ENCODE data around the gene UQCRC1.

UQCRC1 gene

GRCh38 chr3:48636149-48636655 is 26.8 kb upstream of the UQCRC1 start:
- peak overlapping the region in 1 of 2 experiments; percentile 53 for H3K14ac ChIP-seq (ENCODE audit: low read length in 2 of 2)
- H3K79me1 ChIP-seq (replicated peaks; ENCODE audit: low read length, poor library complexity, severe bottlenecking), result peaks cover 37% of the 10 kb centered on the region

DNA sequence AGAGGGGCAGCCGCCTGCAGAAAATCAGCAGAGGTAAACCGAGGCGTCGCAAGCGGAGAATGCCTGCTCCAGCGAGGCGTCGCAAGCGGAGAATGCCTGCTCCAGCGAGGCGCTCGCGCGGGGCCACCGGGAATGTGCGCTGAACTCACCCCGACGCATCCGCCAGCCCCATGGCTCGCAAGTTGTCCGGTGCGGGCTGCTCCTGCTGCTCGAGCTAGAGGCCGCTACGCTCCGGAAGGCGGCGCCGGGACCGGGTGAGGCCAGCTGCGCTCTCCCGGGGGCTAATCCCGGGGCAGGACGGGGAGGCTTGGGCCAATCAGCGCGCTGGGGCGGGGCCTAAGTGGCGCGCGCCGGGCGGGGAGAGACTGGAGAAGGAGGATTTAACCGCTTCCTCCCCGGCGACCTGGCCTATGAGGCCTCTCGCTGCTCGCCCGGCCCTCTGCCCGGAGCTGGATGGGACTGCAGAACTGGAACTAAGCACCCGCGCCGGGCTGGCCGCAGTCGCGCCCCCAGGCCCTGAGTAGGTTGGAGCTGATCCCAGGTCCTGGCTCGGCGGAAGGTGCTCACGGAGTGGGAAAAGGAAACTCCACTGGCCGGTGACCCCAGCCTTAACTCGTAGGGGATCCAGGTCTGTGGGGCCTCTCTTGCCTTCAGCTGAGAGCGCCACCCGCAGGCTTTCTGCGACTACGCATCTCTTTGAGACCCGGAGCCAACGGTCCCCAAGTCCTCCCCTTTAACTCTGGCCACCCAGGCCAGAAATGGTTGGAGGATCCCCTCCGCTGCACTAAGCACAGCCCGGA is 26.0 kb upstream of the UQCRC1 start, which contains the start of gene SLC26A6:
Gene SLC26A6 (minus strand): TSS at position 240 of the 800 bp plus-strand sequence. CDS start 68 bp downstream, at position 172.
- Histone ChIP-seq H3K18ac (ENCODE audit: low read depth in 1 of 2, low read length in 2 of 2) (peak within 1 kb of the TSS; percentile 91 to 97), H3K36me3 (ENCODE audit: control insufficient read depth in 1 of 2, insufficient read depth in 2 of 2, low read depth in 1 of 2, low read length in 2 of 2) (peaks cover 31 to 48% of the 10 kb centered on the region in 2 experiments), H2BK120ac (ENCODE audit: low read depth, low read length) (peak within 1 kb of the TSS; percentile 7), H2BK12ac (ENCODE audit: low read length in 2 of 2) (peak within 1 kb of the TSS in 1 of 2 experiments; percentile 86), H3K23ac (ENCODE audit: low read length in 2 of 2) (peak within 1 kb of the TSS in 1 of 2 experiments; percentile 95), H3K27me3 (ENCODE audit: control insufficient read depth in 1 of 2, insufficient read depth in 1 of 2, low read length in 2 of 2) (peaks cover 0 to 3% of the 10 kb centered on the region in 2 experiments), H3K9ac (ENCODE audit: low read length) (peak within 1 kb of the TSS; percentile 92), H4K91ac (ENCODE audit: low read length) (peak within 1 kb of the TSS; percentile 78), H3K4me1 (ENCODE audit: control insufficient read depth, insufficient read depth, low read depth, low read length) (peaks cover 24% of the 10 kb centered on the region), H2AK5ac (ENCODE audit: low read length, severe bottlenecking) (peak within 1 kb of the TSS; percentile 24), H3K9me3 (ENCODE audit: control insufficient read depth, low read length) (no peaks in the 10 kb centered on the region), H3K14ac (ENCODE audit: low read length in 2 of 2) (peak within 1 kb of the TSS in 1 of 2 experiments; percentile 99), H3K27ac (ENCODE audit: low read length, poor library complexity, severe bottlenecking) (peak within 1 kb of the TSS; percentile 73), H3K4me3 (ENCODE audit: insufficient read depth in 1 of 2, low read depth in 1 of 2, low read length in 2 of 2) (peak within 1 kb of the TSS; percentile 87 to 93), H3K4ac (ENCODE audit: low read depth in 1 of 2, low read length in 2 of 2) (peak within 1 kb of the TSS; percentile 51 to 90), H3K4me2 (ENCODE audit: low read length, poor library complexity, severe bottlenecking) (peak within 1 kb of the TSS; percentile 90), H2BK15ac (ENCODE audit: low read depth, poor library complexity, severe bottlenecking) (peak within 1 kb of the TSS; percentile 74), H2AFZ (ENCODE audit: low read depth, low read length) (peak within 1 kb of the TSS; percentile 72), H3K79me1 (replicated peaks; ENCODE audit: low read length, poor library complexity, severe bottlenecking) (peaks cover 41% of the 10 kb centered on the region), H2BK5ac (ENCODE audit: low read depth, low read length, poor library complexity, severe bottlenecking) (peak within 1 kb of the TSS; percentile 58), H4K8ac (ENCODE audit: low read length) (peak within 1 kb of the TSS; percentile 76)
- peak; percentile 98 for DNase-seq
- under 1% methylated on average over 57 of the region's 68 CpGs for WGBS

More at GRCh38 chr3:48636149-48636655, 26.8 kb upstream of the UQCRC1 start:
- H3K18ac ChIP-seq (ENCODE audit: low read depth in 1 of 2, low read length in 2 of 2), result peak overlapping the region; percentile 70 to 92
- no peak overlapping the region for H2AK5ac ChIP-seq (ENCODE audit: low read length, severe bottlenecking)
- H3K9ac ChIP-seq (ENCODE audit: low read length), result peak overlapping the region; percentile 92
- 14% methylated on average over 6 of the region's 10 CpGs for WGBS
- H3K4me1 ChIP-seq (ENCODE audit: control insufficient read depth, insufficient read depth, low read depth, low read length), result peaks cover 24% of the 10 kb centered on the region
- H3K4ac ChIP-seq (ENCODE audit: low read depth in 1 of 2, low read length in 2 of 2), result peak overlapping the region; percentile 28 to 86
- DNase-seq, result peak; percentile 29
- no peaks in the 10 kb centered on the region for H3K9me3 ChIP-seq (ENCODE audit: control insufficient read depth, low read length)
- peaks cover 24 to 44% of the 10 kb centered on the region in 2 experiments for H3K36me3 ChIP-seq (ENCODE audit: control insufficient read depth in 1 of 2, insufficient read depth in 2 of 2, low read depth in 1 of 2, low read length in 2 of 2)
- H4K91ac ChIP-seq (ENCODE audit: low read length), result peak overlapping the region; percentile 56
- H2BK12ac ChIP-seq (ENCODE audit: low read length in 2 of 2), result peak overlapping the region; percentile 23 to 40
- peak overlapping the region in 1 of 2 experiments; percentile 81 for H3K23ac ChIP-seq (ENCODE audit: low read length in 2 of 2)
- peaks cover 0 to 5% of the 10 kb centered on the region in 2 experiments for H3K27me3 ChIP-seq (ENCODE audit: control insufficient read depth in 1 of 2, insufficient read depth in 1 of 2, low read length in 2 of 2)
- peak overlapping the region; percentile 67 to 93 for H3K4me3 ChIP-seq (ENCODE audit: insufficient read depth in 1 of 2, low read depth in 1 of 2, low read length in 2 of 2)
- H4K8ac ChIP-seq (ENCODE audit: low read length), result peak overlapping the region; percentile 76
- H3K4me2 ChIP-seq (ENCODE audit: low read length, poor library complexity, severe bottlenecking), result peak overlapping the region; percentile 90
- no peak overlapping the region for H2BK120ac ChIP-seq (ENCODE audit: low read depth, low read length)
- H3K27ac ChIP-seq (ENCODE audit: low read length, poor library complexity, severe bottlenecking), result peak overlapping the region; percentile 73
- H2AFZ ChIP-seq (ENCODE audit: low read depth, low read length), result peak overlapping the region; percentile 18
- H2BK15ac ChIP-seq (ENCODE audit: low read depth, poor library complexity, severe bottlenecking), result peak overlapping the region; percentile 44
- no peak overlapping the region for H2BK5ac ChIP-seq (ENCODE audit: low read depth, low read length, poor library complexity, severe bottlenecking)

GRCh38 chr3:48634661-48635221 is 25.3 kb upstream of the UQCRC1 start:
- H3K4ac ChIP-seq (ENCODE audit: low read depth in 1 of 2, low read length in 2 of 2), result peak overlapping the region; percentile 51 to 90
- H3K4me3 ChIP-seq (ENCODE audit: insufficient read depth in 1 of 2, low read depth in 1 of 2, low read length in 2 of 2), result peak overlapping the region; percentile 87 to 93
- H3K36me3 ChIP-seq (ENCODE audit: control insufficient read depth in 1 of 2, insufficient read depth in 2 of 2, low read depth in 1 of 2, low read length in 2 of 2), result peaks cover 38 to 48% of the 10 kb centered on the region in 2 experiments
- H3K18ac ChIP-seq (ENCODE audit: low read depth in 1 of 2, low read length in 2 of 2), result peak overlapping the region; percentile 91 to 97
- H3K23ac ChIP-seq (ENCODE audit: low read length in 2 of 2), result peak overlapping the region in 1 of 2 experiments; percentile 95
- H2BK15ac ChIP-seq (ENCODE audit: low read depth, poor library complexity, severe bottlenecking), result peak overlapping the region; percentile 74
- H4K8ac ChIP-seq (ENCODE audit: low read length), result peak overlapping the region; percentile 75
- H2BK5ac ChIP-seq (ENCODE audit: low read depth, low read length, poor library complexity, severe bottlenecking), result peak overlapping the region; percentile 58
- H3K14ac ChIP-seq (ENCODE audit: low read length in 2 of 2), result peak overlapping the region in 1 of 2 experiments; percentile 99
- H3K9ac ChIP-seq (ENCODE audit: low read length), result peak overlapping the region; percentile 92
- peak overlapping the region; percentile 7 for H2BK120ac ChIP-seq (ENCODE audit: low read depth, low read length)
- peak; percentile 75 for DNase-seq
- WGBS, result under 1% methylated on average over 29 of the region's 30 CpGs
- peaks cover 23% of the 10 kb centered on the region for H3K4me1 ChIP-seq (ENCODE audit: control insufficient read depth, insufficient read depth, low read depth, low read length)
- H3K4me2 ChIP-seq (ENCODE audit: low read length, poor library complexity, severe bottlenecking), result peak overlapping the region; percentile 76
- no peaks in the 10 kb centered on the region for H3K9me3 ChIP-seq (ENCODE audit: control insufficient read depth, low read length)
- H4K91ac ChIP-seq (ENCODE audit: low read length), result peak overlapping the region; percentile 78
- peak overlapping the region; percentile 61 for H3K27ac ChIP-seq (ENCODE audit: low read length, poor library complexity, severe bottlenecking)
- H2AFZ ChIP-seq (ENCODE audit: low read depth, low read length), result peak overlapping the region; percentile 72
- peaks cover 0 to 3% of the 10 kb centered on the region in 2 experiments for H3K27me3 ChIP-seq (ENCODE audit: control insufficient read depth in 1 of 2, insufficient read depth in 1 of 2, low read length in 2 of 2)
- peaks cover 43% of the 10 kb centered on the region for H3K79me1 ChIP-seq (replicated peaks; ENCODE audit: low read length, poor library complexity, severe bottlenecking)
- H2BK12ac ChIP-seq (ENCODE audit: low read length in 2 of 2), result peak overlapping the region in 1 of 2 experiments; percentile 86
- H2AK5ac ChIP-seq (ENCODE audit: low read length, severe bottlenecking), result peak overlapping the region; percentile 24

All from mesenchymal stem cell (in vitro differentiated cells and primary cell).